NCI-H2107 treated with DMSO at 0.1 percent for 48 hours (cell line): ENCODE results near the gene SET.

ENCODE experiments used
- DNase-seq: peaks from one replicate; lab custom pipeline; 2025; ENCODE audit not compliant: unreplicated experiment; lab: John Stamatoyannopoulos, UW

SET gene

GRCh38 chr9:128728298-128728697 is 39.3 kb downstream of the SET start:
- DNase-seq, result no peak

- peak; percentile 11 for DNase-seq
These were observed 40.3 kb downstream of the SET start for GRCh38 chr9:128729302-128729701.

- no peak for DNase-seq
These were observed 40.9 kb downstream of the SET start for GRCh38 chr9:128729766-128730517.

GRCh38 chr9:128731093-128731492 is 42.1 kb downstream of the SET start:
- DNase-seq, result no peak

- DNase-seq, result no peak
These were observed 42.7 kb downstream of the SET start for GRCh38 chr9:128731691-128732090.

- no peak for DNase-seq
These were observed 43.6 kb downstream of the SET start for GRCh38 chr9:128732576-128732975.

- peak; percentile 72 for DNase-seq
These were observed 44.2 kb downstream of the SET start for GRCh38 chr9:128733256-128733655.

- DNase-seq, result no peak
These were observed 46.4 kb downstream of the SET start for GRCh38 chr9:128735373-128735772.

- no peak for DNase-seq
These were observed 53.4 kb downstream of the SET start for GRCh38 chr9:128742401-128742800.

GRCh38 chr9:128743421-128743820 is 54.4 kb downstream of the SET start:
- DNase-seq, result no peak
